ENCODE results near the gene ANGPTL7.

The ANGPTL7 gene

DNA sequence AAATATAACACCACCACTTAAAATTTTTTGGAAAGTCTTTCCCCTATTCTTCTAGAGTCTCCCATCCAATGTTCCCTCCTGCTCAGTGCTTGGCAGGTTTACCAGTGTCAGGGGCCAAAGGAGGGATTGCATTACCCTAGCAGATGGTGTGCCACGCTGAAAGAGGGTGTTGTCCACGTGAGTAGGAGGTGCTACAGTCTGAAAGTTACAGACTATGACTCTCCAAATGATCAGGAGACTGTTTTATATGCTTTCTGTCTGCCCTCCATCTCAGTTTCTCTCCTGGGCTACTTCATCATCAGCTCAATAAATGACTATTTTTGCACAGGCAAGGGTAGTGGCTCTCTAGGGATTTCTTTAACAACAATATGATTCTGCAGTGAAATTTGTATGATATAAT is 31.3 kb upstream of the ANGPTL7 start:
- no peak for TF ChIP-seq SIN3A (IDR thresholded peaks at IDR 0.05; ENCODE audit: borderline replicate concordance, insufficient read depth, low read length)
- no peak for TF ChIP-seq TAF1 (IDR thresholded peaks at IDR 0.05; ENCODE audit: borderline replicate concordance, insufficient read depth, low read length)
- no peak for TF ChIP-seq POLR2AphosphoS5 (IDR thresholded peaks at IDR 0.05; ENCODE audit: low read depth, low read length)
- TF ChIP-seq FOXP2 (optimal IDR thresholded peaks at IDR 0.05; ENCODE audit: borderline replicate concordance, extremely low read depth, extremely low read length, insufficient read depth): no peak
- TF ChIP-seq REST (IDR thresholded peaks at IDR 0.05; ENCODE audit: insufficient read depth in 1 of 2, low read depth in 2 of 2, low read length in 2 of 2): no peak

DNA sequence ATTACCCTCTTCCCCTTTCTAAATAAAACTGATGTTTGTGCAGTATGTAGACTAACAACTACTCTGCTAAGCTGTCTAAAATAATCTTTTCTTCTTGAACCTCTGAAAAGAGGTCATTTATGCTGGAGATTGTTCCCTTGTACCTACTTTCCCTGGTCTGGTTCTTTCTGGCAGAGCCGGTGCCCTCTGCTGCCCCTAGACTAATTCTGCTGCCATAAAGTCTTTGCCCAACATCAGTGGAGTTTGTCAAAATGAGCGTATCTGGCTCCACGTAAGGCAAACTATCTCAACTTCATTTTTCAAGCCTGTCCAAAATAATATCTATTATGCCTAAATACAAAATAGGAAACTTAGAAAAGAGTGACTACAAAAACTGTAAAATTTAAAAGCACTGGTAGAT is 30.9 kb upstream of the ANGPTL7 start:
- no peak for TF ChIP-seq SIN3A (IDR thresholded peaks at IDR 0.05; ENCODE audit: borderline replicate concordance, insufficient read depth, low read length)
- no peak for TF ChIP-seq TAF1 (IDR thresholded peaks at IDR 0.05; ENCODE audit: borderline replicate concordance, insufficient read depth, low read length)
- no peak for TF ChIP-seq POLR2AphosphoS5 (IDR thresholded peaks at IDR 0.05; ENCODE audit: low read depth, low read length)
- no peak for TF ChIP-seq FOXP2 (optimal IDR thresholded peaks at IDR 0.05; ENCODE audit: borderline replicate concordance, extremely low read depth, extremely low read length, insufficient read depth)
- TF ChIP-seq REST (IDR thresholded peaks at IDR 0.05; ENCODE audit: insufficient read depth in 1 of 2, low read depth in 2 of 2, low read length in 2 of 2): no peak

DNA sequence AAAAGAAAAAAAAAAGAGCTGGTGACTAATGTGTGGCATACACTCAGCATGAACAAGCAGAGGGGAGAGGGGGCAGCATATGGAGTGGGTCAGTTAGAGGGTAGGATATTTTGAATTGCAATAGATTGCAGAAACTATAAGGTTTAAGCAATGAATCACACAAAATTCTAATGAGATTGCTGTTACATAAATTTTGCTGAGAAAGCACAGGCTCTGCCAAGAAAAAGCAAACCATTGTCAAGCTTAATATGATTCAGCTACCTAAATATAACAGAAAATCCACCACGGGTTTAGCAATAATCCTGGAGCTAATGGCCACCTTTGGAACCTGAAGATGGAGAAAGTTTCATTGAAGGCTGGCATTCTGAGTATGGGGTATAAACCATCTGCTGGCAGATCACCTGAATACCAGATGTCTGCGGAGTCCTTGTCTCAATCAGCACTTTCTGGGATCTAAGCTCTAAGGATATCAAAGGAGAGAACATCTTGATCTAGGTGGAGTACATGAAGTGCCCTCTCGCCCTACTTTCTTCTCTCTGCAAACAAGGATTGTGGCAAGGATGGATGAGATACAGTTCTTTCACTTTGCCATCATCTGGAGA is 30.3 kb upstream of the ANGPTL7 start:
- TF ChIP-seq REST (IDR thresholded peaks at IDR 0.05; ENCODE audit: insufficient read depth in 1 of 2, low read depth in 2 of 2, low read length in 2 of 2) (no peak), TAF1 (IDR thresholded peaks at IDR 0.05; ENCODE audit: borderline replicate concordance, insufficient read depth, low read length) (no peak), SIN3A (IDR thresholded peaks at IDR 0.05; ENCODE audit: borderline replicate concordance, insufficient read depth, low read length) (no peak), POLR2AphosphoS5 (IDR thresholded peaks at IDR 0.05; ENCODE audit: low read depth, low read length) (no peak), FOXP2 (optimal IDR thresholded peaks at IDR 0.05; ENCODE audit: borderline replicate concordance, extremely low read depth, extremely low read length, insufficient read depth) (no peak)

- TF ChIP-seq REST (IDR thresholded peaks at IDR 0.05; ENCODE audit: insufficient read depth in 1 of 2, low read depth in 2 of 2, low read length in 2 of 2) (no peak), FOXP2 (optimal IDR thresholded peaks at IDR 0.05; ENCODE audit: borderline replicate concordance, extremely low read depth, extremely low read length, insufficient read depth) (no peak), POLR2AphosphoS5 (IDR thresholded peaks at IDR 0.05; ENCODE audit: low read depth, low read length) (no peak), SIN3A (IDR thresholded peaks at IDR 0.05; ENCODE audit: borderline replicate concordance, insufficient read depth, low read length) (no peak), TAF1 (IDR thresholded peaks at IDR 0.05; ENCODE audit: borderline replicate concordance, insufficient read depth, low read length) (no peak)
Observed at GRCh38 chr1:11168731-11169130, 20.4 kb upstream of the ANGPTL7 start.
